Measurements from ENCODE around the gene TMEM240. TPM values are rescaled to one million over a fixed set of nuclear protein-coding genes. Genes with fewer than 3 reads are reported as not detected.
"Not testable (repeated sequence)": the region's sequence is repeated elsewhere in the genome, so short reads cannot be mapped to it uniquely, and the experiment has no call there.

TMEM240 gene
- total RNA-seq, 1 donor from 2014 or later, result 0.31 TPM

- TF ChIP-seq CTCF (IDR thresholded peaks at IDR 0.05), result no peak
- ATAC-seq (ENCODE audit: low read depth) (no peak), DNase-seq (no peak)
- POLR2A ChIA-PET, result interaction anchor here (0.6 kb wide), 1 partner anchor 285 kb away, joined by 5 read pairs; no protein-coding TSS in a partner anchor
- intact Hi-C loops (cut with micrococcal nuclease), result no loop called here
- peaks cover 62% of the 10 kb centered on the region for H3K36me3 Mint-ChIP-seq (ENCODE audit: low read depth)
- peaks cover 11% of the 10 kb centered on the region for H3K4me1 Mint-ChIP-seq
- no peak overlapping the region for H3K27ac Mint-ChIP-seq
- no peaks in the 10 kb centered on the region for H3K9me3 Mint-ChIP-seq
- H3K4me3 Mint-ChIP-seq, result no peak overlapping the region
- CTCF ChIA-PET, result no interaction called here
- no peaks in the 10 kb centered on the region for H3K27me3 Mint-ChIP-seq
Observed at GRCh38 chr1:1562556-1563195, 22.3 kb upstream of the TMEM240 start.

GRCh38 chr1:1561801-1562470 is 21.5 kb upstream of the TMEM240 start:
- Mint-ChIP-seq H3K4me3 (no peak overlapping the region), H3K4me1 (peaks cover 3% of the 10 kb centered on the region), H3K27ac (no peak overlapping the region), H3K36me3 (ENCODE audit: low read depth) (peaks cover 56% of the 10 kb centered on the region), H3K27me3 (no peaks in the 10 kb centered on the region), H3K9me3 (no peaks in the 10 kb centered on the region)
- ChIA-PET POLR2A (no interaction called here), CTCF (no interaction called here)
- ATAC-seq (ENCODE audit: low read depth) (no peak), DNase-seq (no peak)
- intact Hi-C loops (cut with micrococcal nuclease), result no loop called here
- no peak for TF ChIP-seq CTCF (IDR thresholded peaks at IDR 0.05)

- H3K27me3 Mint-ChIP-seq, result no peaks in the 10 kb centered on the region
- no peaks in the 10 kb centered on the region for H3K9me3 Mint-ChIP-seq
- ATAC-seq (ENCODE audit: low read depth), result no peak
- H3K27ac Mint-ChIP-seq, result no peak overlapping the region
- H3K4me1 Mint-ChIP-seq, result peaks cover 4% of the 10 kb centered on the region
- no peak overlapping the region for H3K4me3 Mint-ChIP-seq
- no peak for DNase-seq
- ChIA-PET CTCF (no interaction called here), POLR2A (no interaction called here)
- intact Hi-C loops (cut with micrococcal nuclease), result no loop called here
- H3K36me3 Mint-ChIP-seq (ENCODE audit: low read depth), result peaks cover 44% of the 10 kb centered on the region
- TF ChIP-seq CTCF (IDR thresholded peaks at IDR 0.05), result no peak
Observed at GRCh38 chr1:1560178-1560577, 19.8 kb upstream of the TMEM240 start.

- no peak for ATAC-seq (ENCODE audit: low read depth)
- CTCF ChIA-PET, result no interaction called here
- H3K27me3 Mint-ChIP-seq, result no peaks in the 10 kb centered on the region
- H3K27ac Mint-ChIP-seq, result peak overlapping the region; percentile 1
- intact Hi-C loops (cut with micrococcal nuclease), result no loop called here
- H3K9me3 Mint-ChIP-seq, result no peaks in the 10 kb centered on the region
- DNase-seq, result no peak
- H3K36me3 Mint-ChIP-seq (ENCODE audit: low read depth), result peaks cover 33% of the 10 kb centered on the region
- no peak for TF ChIP-seq CTCF (IDR thresholded peaks at IDR 0.05)
- POLR2A ChIA-PET, result no interaction called here
- H3K4me1 Mint-ChIP-seq, result peaks cover 4% of the 10 kb centered on the region
- no peak overlapping the region for H3K4me3 Mint-ChIP-seq
Observed at GRCh38 chr1:1559066-1559465, 18.6 kb upstream of the TMEM240 start.

GRCh38 chr1:1558591-1558990 is 18.2 kb upstream of the TMEM240 start:
- Mint-ChIP-seq H3K9me3 (no peaks in the 10 kb centered on the region), H3K27me3 (no peaks in the 10 kb centered on the region), H3K27ac (peak overlapping the region; percentile 1), H3K36me3 (ENCODE audit: low read depth) (peaks cover 29% of the 10 kb centered on the region), H3K4me3 (no peak overlapping the region), H3K4me1 (peaks cover 4% of the 10 kb centered on the region)
- intact Hi-C loops (cut with micrococcal nuclease), result no loop called here
- no peak for TF ChIP-seq CTCF (IDR thresholded peaks at IDR 0.05)
- CTCF ChIA-PET, result no interaction called here
- ATAC-seq (ENCODE audit: low read depth) (no peak), DNase-seq (no peak)
- POLR2A ChIA-PET, result no interaction called here

GRCh38 chr1:1557688-1558087 is 17.3 kb upstream of the TMEM240 start:
- peaks cover 21% of the 10 kb centered on the region for H3K36me3 Mint-ChIP-seq (ENCODE audit: low read depth)
- H3K4me1 Mint-ChIP-seq; CTCF ChIA-PET; H3K27me3 Mint-ChIP-seq; H3K4me3 Mint-ChIP-seq; POLR2A ChIA-PET; H3K9me3 Mint-ChIP-seq; intact Hi-C loops (cut with micrococcal nuclease); ATAC-seq (ENCODE audit: low read depth); DNase-seq: not testable (repeated sequence)
- peak overlapping the region; percentile 41 for H3K27ac Mint-ChIP-seq

- ATAC-seq (ENCODE audit: low read depth); H3K9me3 Mint-ChIP-seq; H3K4me1 Mint-ChIP-seq; DNase-seq; POLR2A ChIA-PET; H3K27ac Mint-ChIP-seq; intact Hi-C loops (cut with micrococcal nuclease); H3K27me3 Mint-ChIP-seq; H3K4me3 Mint-ChIP-seq; CTCF ChIA-PET: not testable (repeated sequence)
- peaks cover 14% of the 10 kb centered on the region for H3K36me3 Mint-ChIP-seq (ENCODE audit: low read depth)
Observed at GRCh38 chr1:1556961-1557360, 16.5 kb upstream of the TMEM240 start.

All from activated B cell treated with CpG ODN at 0.5 μM for 24 hours (primary cell).